Measurements from ENCODE around the gene VANGL1.

The VANGL1 gene

DNA sequence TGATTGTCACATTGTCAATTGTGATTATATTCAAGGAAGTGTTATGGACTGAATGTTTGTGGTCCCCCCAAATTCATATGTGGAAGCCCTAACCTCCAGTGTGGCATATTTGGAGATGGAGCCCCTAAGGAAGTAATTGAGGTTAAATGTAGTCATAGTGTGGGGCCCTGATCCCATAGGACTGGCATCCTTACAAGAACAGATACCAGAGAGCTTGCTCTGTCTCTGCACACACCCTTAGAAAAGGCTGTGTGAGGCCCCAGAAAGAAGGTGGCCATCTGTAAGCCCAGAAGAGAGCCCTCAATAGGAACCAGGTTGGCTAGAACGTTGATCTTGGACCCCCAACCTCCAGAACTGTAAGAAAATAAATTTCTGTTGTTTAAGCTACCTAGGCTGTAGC lies 28.1 kb downstream of the VANGL1 start:
- no peak for DNase-seq

DNA sequence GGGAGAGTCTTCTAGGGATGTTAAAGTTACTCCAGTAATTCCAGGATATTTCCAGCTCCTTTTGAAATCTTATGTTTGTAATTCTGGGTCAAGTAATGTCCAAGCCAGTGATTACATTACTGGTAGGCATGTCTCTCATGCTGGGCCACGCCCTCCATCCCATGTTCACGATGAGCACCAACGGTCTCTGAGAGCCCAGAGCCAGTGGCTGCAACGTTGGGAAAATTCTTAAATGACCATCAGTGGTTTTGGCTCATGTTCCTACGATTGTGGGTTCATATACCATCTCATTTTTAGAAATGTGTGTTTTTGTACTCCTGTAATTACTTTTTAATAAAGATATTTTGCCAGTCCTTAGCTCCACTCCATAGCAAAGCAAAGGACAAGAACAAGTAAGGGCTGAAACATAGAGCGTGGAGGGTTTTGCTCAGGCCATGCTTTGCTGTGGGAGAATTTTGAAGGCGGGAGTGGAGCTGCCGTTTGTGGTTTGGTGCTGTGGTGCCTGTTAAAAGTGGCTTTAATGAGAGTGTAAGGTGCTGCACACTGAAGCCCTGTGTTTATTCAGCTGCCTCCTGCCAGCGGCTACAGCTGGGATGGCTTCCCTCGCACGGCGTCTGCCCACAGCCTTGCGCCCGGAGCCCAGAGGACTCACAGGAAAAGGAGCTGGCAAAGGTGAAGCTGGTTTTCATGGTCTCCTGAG lies 28.9 kb downstream of the VANGL1 start:
- DNase-seq, result no peak

DNA sequence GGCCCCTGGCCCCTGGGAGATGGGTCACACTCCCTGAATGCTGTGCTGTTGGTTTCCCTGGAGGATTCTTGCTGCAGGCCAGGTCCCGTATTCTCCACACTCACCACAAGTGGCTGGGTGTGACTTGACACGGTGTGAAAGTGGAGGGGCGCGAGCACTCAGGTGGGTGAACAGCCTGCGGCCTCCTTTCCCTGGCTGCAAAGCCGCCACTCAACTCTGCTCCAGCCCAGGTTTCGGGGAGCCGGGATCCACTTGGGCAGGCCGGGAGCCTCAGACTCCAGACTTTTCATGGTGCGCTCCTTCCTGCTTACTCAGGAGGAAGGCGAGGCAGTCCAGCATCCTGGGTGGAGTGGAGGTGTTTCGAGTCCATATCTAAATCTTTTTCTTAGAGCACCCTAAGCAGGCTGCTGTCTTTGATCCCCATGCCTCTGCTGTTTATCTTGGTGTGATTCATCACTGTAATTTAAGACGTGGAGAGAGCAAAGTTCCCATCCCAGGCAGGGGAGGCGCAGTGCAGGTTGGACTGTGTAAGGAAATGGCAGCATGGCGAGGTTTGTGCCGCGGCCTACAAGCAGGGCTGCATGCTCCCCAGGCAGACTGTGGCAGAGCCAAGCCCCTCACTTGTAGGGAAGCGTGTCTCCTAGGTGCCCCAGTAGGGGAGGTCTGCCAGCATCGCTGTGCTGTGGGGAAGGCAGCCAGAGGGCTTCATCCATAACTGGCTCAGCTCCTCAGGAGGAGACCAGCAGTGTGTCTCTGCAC lies 29.6 kb downstream of the VANGL1 start:
- DNase-seq, result no peak

DNA sequence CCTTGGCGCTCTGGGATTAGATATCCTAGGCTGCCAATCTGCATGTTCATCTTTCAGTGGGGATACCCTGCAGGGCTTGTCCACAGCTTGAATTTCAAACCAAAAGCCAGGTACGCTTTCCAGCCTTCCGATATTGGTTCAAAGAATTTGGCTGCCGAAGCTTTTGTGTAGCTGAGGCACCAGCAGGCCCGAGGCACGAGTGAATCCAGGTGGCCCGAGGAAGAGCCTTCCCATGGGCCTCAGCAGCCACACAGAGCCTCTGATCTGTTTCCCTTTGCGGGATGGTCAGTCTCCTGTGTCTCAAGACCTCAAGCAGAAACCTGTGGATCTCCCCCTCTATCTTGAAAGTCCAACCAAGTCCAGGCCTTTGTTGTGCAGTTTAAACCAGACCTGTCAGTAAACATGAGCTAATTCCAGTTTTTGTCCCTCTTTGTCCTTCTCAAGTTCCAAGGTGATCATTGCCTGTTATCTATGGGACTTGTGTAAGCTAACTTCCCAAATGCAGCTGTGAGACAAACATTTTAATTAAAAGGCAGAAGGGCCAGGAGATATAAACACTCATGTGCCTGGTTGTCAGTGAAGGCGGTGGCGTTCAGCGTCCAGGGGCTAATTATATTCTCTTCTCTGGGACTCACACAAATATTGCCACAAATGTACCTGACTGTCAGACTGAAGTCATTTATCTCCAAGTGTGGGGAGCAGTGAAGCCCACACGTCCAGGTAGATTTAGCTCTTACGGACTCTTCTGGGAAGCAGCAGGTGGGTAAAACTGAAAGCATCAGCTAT lies 30.6 kb downstream of the VANGL1 start:
- no peak for DNase-seq

DNA sequence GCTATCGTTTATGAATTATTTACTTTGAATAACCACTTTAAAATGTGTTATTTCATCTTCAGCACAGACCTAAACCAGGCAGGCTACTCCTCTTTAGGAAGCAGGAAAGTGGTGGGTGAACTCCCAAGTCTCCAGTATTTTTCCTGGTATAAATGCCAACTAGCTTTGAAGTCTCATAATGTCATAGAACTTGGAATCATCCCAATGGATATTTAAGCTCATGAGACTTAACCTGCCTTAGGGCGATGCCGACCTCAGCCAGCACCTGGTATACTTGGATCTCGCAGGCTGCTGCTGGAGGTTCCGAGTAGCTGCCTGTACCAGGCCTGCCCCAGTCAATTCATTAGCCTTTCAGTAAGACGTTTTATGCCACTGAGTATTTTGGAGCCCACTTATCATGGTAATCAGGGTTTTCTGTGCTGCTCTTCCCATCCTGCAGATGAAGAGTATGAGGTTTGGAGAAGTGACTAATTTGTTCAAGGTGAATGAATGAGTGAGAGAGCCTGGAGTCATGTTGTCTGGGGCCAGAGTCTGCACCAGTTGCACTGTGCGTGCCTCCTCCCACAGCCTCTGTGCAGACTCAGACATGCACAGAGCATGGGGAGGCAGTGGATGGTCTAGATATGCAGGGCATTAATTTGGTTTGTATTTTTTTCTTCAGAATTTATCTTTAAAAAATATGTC lies 34.9 kb downstream of the VANGL1 start:
- no peak for DNase-seq

DNA sequence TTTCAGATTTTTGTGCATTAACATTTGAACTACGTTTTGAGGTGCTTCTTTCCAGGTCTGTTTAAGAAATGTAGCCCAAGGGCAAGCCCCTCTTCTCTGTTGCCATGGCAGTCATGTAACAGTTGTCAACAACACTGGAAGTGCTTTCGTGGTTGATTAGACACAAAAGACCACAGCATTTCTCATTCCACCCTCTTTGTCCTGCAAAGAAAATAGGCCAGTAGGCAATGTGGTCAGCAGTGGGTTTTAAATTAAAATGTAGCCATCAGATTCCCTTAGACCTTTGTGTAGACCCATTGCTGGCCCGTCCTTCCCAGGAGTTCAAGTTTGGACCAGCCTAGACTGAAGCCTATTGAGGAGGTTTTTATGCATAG lies 35.4 kb downstream of the VANGL1 start:
- no peak for DNase-seq

DNA sequence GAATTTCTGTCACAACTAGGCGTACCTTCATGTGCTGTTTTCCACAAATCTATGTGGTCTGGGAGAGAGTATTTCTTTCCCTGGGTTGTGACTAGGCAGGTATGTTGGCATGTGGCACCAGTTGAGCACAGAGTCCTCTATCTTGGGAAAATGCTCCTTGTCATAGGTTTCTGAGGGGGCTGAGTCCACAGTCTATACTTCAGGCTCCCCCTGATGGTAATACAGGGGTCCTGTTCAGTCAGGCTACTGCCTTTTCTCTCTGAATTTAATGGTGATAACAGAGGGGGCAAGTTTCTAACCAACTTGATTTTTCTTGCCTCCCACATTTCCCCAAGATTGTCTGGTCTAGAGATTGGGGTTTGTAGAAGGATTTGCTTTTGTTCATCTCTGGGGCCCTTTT lies 35.8 kb downstream of the VANGL1 start:
- no peak for DNase-seq

DNA sequence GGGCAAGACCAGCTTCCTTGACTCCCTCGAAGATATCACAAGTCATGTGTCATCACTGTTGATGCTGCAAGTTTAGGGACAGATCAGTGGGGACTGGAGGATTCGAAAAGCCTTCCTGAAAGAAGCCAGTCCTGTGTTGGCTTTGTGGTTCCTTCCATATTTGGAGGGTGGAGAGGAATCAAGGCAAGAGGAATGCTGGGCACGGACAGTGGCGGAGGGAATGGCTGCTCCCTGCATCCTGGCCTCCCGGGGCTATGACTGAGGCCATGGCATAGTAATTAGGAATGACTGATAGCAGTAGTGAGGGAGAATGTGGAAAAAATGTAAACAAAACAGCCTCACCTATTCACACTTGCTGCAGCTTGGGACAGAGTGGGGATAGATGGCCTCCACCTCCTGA lies 36.4 kb downstream of the VANGL1 start:
- DNase-seq, result no peak

DNA sequence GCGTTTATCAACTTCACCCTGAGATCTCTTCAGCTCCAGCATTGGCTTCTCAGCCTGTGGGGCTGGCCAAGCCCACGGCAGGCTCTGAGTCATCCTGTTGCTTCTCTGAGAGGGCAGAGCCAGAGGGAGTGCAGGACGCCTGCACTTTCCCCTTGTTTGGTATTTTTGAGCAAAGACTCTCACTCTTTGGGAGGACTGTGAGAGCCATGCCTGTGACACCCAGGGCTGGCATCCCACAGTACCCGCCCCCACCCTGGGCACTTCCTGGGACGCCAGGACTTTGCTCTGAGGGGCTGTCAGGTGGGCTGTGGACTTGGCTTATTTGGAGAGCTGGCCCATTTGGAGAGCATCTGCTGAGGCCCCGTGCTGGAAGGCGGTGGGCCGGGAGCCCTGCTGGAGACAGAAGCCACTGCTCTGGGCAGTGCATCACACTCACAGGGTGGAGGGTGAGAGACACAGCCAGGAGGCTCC lies 37.4 kb downstream of the VANGL1 start:
- DNase-seq, result no peak

DNA sequence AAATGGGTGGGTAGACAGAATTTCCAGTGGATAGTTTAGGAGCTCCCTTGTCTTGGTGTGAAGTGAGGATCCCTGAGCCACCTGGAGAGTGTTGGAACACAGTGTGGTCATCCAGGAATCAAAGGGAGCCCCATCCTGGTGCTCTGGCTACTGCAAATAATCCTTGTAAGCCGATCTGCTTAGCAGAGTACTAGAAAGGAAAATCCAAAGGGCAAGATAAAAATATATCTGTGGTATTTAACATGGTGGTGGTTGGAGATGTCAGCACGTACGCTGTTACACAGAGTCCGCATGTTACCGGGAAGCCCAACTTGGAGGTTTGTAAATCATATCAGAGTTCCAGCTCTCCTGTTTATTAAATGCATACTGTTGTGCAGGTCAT lies 39.0 kb downstream of the VANGL1 start:
- DNase-seq, result no peak

DNA sequence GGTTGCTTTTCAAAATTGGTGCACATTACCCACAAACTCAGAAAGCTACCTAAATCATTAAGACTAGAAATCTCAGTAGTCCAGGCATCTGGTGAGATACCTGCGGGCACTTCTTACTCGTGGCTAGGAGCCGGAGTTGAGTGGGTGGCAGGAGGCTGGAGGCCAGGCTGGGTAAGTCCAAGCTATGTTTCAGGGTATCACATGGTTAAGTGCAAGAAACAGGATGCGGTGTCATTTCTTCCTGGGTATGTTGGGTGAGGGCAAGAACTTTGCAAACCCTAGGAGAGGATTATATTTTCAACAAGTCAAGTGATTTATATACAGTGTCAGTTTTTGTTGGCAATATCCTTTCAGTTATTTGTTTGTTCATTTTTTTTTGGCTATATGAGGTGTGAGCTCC lies 41.0 kb downstream of the VANGL1 start:
- no peak for DNase-seq

DNA sequence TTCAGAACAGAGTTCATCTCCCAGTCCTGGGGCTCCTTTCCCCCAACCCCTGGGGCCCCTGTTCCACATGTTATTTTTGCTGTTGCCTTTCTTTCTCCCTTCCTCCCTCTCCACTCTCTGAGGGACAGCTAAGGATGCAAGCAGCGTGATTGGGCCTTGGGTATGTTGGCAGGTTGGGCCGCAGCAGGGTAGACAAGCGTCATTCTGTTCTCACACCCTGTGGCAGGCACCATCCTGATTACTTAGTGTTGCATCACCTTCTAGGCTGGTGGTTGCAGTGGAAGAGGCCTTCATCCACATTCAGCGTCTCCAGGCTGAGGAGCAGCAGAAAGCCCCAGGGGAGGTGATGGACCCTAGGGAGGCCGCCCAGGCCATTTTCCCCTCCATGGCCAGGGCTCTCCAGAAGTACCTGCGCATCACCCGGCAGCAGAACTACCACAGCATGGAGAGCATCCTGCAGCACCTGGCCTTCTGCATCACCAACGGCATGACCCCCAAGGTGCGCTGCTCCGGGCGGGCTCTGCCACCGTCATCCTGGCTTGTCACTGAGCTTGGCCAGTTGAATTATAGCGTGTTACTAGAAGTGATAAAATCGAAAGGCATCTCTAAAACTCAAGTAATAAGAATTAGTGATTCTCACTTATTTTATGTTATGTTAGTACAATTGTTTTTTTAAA lies 43.4 kb downstream of the VANGL1 start:
- no peak for DNase-seq

DNA sequence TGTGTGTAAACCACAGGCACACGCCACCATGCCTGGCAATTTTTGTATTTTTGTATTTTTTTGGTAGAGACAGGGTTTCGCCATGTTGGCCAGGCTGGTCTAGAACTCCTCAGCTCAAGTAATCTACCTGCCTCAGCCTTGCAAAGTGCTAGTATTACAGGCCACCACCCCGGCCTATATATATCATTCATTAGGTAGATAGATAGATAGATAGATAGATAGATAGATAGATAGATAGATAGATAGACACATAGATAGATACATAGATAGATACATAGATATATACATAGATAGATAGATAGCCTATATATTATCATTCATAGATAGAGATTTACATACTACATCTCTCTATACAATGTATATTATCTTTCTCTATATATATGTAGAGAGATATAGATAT lies 46.0 kb downstream of the VANGL1 start:
- no peak for DNase-seq

DNA sequence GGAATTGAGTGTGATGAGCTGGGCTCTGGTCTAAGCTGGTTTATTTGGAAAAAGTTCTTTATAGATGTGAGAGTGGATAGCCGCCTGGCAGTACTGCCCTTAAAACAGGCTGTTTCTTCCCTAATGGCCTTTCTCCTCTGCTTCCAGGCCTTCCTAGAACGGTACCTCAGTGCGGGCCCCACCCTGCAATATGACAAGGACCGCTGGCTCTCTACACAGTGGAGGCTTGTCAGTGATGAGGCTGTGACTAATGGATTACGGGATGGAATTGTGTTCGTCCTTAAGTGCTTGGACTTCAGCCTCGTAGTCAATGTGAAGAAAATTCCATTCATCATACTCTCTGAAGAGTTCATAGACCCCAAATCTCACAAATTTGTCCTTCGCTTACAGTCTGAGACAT lies 49.2 kb downstream of the VANGL1 start:
- DNase-seq, result no peak

DNA sequence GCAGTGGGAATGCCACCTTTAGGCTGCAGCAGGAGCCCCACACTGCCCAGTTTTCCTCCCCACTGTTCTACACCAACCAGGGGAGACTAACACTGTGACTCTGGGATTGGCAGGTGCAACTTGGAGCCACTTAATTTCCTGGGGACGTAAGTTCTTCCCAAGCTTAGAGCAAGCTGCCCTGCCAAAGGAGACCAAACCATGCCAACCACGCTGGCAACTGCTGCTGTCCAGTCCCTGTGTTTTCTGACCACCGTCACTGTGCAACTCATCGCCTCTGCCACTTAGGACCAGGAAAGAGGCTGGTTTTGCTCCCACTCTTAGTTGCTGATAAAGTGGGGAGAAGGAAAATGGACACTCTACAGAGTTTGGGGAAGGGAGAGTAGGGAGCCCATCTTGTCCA lies 50.5 kb downstream of the VANGL1 start:
- no peak for DNase-seq

DNA sequence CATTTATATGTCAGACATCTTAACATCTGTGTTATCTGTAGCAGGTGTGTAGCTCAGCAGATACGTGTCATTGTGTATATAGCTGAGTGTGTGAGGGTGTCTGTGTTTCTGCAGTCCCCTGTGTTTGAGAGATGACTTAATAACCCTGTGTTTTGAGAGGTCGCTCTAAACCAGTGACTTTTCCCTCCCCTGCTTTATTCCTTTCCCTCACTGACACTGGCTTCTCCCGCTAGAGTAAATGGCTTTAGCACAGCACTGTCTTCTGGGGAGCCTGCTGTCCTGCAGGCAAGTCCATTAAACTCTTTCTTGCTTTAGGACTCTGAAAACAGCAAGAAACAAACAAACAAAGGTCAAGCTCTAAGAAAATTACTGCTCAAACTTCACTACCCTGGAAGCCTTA lies 53.0 kb downstream of the VANGL1 start:
- no peak for DNase-seq

DNA sequence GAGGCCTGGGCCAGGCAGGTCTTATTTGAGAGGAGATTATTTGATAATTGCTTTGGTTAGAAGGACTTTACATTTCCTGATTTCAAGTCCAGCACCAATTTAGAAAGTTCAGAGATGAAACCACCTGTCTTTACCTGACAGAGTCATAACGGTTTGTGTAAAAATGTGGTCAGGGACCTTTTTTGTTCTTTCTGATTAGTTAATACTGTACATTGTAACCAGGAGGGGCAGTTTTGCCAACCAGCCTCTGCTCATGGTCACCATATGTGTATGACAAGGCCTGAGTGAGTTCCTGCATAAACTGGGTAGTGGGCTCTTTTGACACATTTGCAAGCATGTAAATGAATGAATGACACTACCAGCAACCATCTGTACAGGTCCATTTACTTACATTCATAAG lies 55.8 kb downstream of the VANGL1 start:
- DNase-seq, result no peak

DNA sequence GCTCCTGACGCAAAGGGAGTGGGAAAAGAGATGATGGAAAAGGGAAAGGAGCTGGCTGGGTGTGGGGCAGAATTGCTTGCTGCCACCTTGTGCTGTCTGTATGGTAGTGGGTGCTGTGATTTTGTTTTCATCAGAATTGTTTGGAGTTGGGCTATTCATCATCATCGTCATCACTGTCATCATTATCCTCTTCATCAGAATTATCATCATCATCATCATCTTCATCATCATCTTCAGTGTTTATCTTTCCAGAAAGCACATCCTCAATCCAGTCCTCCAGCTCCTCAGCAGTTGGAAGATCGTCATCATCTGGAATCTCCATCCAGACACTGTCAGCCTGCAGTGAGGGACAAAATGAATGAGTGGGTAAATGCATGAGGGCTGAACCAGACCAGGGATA lies 59.3 kb downstream of the VANGL1 start:
- DNase-seq, result no peak

DNA sequence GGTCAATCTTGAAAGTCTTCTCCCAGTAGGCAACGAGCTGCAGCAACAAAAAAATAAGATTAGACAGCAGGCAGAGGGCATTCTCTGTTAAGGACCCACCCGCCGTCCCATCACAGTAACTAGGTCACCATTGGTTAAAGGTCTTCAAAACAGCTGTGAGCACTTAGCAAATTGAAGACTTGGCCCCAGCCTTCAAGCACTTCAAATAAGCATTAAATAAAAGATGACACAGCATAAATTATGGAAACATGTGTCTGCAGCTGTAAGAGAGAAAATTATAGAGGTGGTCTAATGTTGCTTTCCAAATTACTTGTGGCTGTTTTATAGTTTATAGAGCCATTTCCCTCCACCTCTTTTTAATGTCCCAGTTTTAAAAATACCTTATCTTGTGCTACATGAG lies 61.2 kb downstream of the VANGL1 start:
- DNase-seq, result no peak

DNA sequence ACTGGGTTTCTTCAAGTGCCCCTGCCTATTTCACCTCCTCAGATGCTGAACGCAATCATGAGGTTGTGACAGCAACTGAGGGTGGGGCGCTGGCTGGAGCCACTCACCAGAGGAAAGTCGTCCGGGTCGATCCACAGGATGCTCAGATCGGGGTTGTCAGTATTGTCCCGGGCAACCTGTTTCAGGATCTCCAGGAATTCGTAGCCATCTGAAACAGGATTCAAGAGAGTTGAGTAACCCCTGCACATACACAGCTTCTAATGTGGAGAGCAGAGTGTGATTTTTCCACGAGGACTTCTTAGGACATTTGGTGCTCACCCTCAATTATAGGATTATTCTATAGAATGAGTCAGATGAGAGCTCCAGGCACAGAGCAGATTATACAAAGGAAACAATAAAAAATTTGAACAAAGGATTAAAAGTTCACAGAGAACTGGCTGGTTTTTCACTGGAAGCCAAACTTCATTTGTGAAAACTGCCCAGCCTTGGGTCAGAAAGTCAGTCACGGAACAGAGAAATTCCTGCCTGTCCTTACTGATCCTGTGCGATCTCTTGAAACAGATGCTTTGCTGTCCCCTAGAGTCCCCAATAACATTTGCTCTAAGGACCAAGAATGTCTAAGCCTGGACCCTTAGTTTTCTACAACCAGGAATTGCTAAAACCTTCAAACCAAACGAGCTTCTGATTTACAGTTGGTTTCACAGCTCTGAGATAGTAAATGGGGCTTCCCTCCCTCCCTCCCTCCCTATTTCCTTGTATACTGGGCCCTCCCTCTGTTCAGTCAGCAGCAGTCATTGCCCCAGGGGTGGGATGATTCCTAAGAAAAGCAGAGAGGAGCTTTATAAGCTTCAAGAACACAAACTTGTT lies 63.5 kb downstream of the VANGL1 start:
- no peak for DNase-seq

DNA sequence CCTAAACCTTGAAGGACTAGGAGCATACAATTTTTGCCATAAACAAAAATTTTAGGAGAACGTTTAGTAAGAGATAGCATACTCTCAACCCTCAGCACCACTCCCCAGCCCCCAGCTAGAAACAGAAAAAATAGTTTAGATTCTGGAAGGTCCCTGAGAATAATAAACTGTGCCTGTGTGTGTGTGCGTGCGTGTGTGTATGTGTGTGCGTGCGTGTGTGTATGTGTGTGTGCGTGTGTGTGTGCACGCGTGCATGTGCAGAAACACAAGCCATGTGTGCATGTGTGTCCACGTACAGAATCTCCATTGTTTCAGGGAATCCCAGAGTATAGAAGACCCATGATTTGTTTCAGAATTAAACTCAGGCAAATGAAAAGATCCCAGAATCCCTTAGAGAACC lies 64.2 kb downstream of the VANGL1 start:
- DNase-seq, result no peak
